Lung (tissue), 12 donors: ENCODE data around the gene DST. TPM values are rescaled to one million over a fixed set of nuclear protein-coding genes. Genes with fewer than 3 reads are reported as not detected.
A peak's percentile ranks its signal among the peaks of the same experiment; 100 is the strongest.

ENCODE experiments used
- ATAC-seq: fragments of 200-7000 bp; cut with Tn5 transposase; one replicate; pipeline ENCODE4 v1.9.1; 2020; ENCODE audit warnings: moderate number of reproducible peaks; ENCODE audit not compliant: insufficient read depth, low FRiP score
- DNase-seq, 3 donors: peaks; one replicate each; pipeline ENCODE4 v3.0.0-alpha.2; 2013 to 2017
- H3K27ac ChIP-seq, 2 donors: one replicate each; pipeline ENCODE4 v1.5.1; 2013; ENCODE audit warnings: mild to moderate bottlenecking in 2 of 2, moderate library complexity in 2 of 2, control low read depth in 1 of 2, inconsistent platforms in 1 of 2, low read depth in 1 of 2, low read length in 1 of 2
- H3K27me3 ChIP-seq, 3 donors: one replicate each; pipeline ENCODE4 v1.5.1; 2013; ENCODE audit warnings: low read length in 2 of 3; ENCODE audit not compliant: control insufficient read depth in 3 of 3, insufficient read depth in 3 of 3
- H3K36me3 ChIP-seq, 4 donors: one replicate each; pipeline ENCODE4 v1.5.1; 2013; ENCODE audit warnings: low read length in 4 of 4, mild to moderate bottlenecking in 1 of 4, moderate library complexity in 1 of 4; ENCODE audit not compliant: control insufficient read depth in 4 of 4, insufficient read depth in 4 of 4
- H3K4me1 ChIP-seq, 5 donors: one replicate each; pipeline ENCODE4 v1.5.1; 2013; ENCODE audit warnings: low read length in 5 of 5, mild to moderate bottlenecking in 2 of 5, moderate library complexity in 1 of 5; ENCODE audit not compliant: control insufficient read depth in 5 of 5, insufficient read depth in 5 of 5
- H3K4me3 ChIP-seq: one replicate; pipeline ENCODE4 v1.5.1; 2013; ENCODE audit warnings: mild to moderate bottlenecking, control low read depth, moderate library complexity
- H3K9ac ChIP-seq, 2 donors: one replicate each; pipeline ENCODE4 v1.5.1; 2013; ENCODE audit warnings: low read length in 2 of 2, control low read depth in 1 of 2; ENCODE audit not compliant: insufficient read depth in 1 of 2
- H3K9me3 ChIP-seq, 4 donors: one replicate each; pipeline ENCODE4 v1.5.1; 2013; ENCODE audit warnings: low read length in 3 of 4, mild to moderate bottlenecking in 1 of 4, moderate library complexity in 1 of 4; ENCODE audit not compliant: control insufficient read depth in 4 of 4, insufficient read depth in 3 of 4
- WGBS, 2 donors: extraction: QIAGEN DNeasy Blood & Tissue Kit; methylation state at CpG; one replicate each; pipeline ENCODE4 v1.1.7; 2013; 5-methylcytosine and 5-hydroxymethylcytosine counted together
- polyA plus RNA-seq, 2 donors: library from polyadenylated mRNA; stranded (reverse); fragments of 200-250 nt; gene quantifications; one replicate each; pipeline ENCODE4 v1.2.1, GENCODE V29; 2013
- total RNA-seq, 2 donors: library from RNA; depleted of rRNA in 1 of 2; stranded (reverse); fragments of >200 nt in 1 of 2; gene quantifications; one replicate each; pipeline ENCODE4 v1.2.1, GENCODE V29; 2014 to 2021
- TF ChIP-seq, protein P1 (sequence below): IDR thresholded peaks from 2 replicates; pipeline ENCODE4 v1.5.1; 2012; ENCODE audit warnings: mild to moderate bottlenecking; ENCODE audit errors: control extremely low read depth, extremely low read depth
- donor health status: control.
- donor health status: control.
- donor health status: Bipolar disorder and iron deficiency.
- donor health status: healthy.
- donor health status: DM: yes; HTN: yes; CAD: no.

The DST gene
- total and polyA plus RNA-seq, 4 donors, result 40.7 to 835 (median 201) TPM

GRCh38 chr6:56518995-56519767 is 123.5 kb downstream of the DST start:
- DNase-seq (no peak), ATAC-seq (no peak)
- Histone ChIP-seq H3K36me3 (peaks cover 4 to 61% (median 14%) of the 10 kb centered on the region in 4 donors), H3K9me3 (no peaks in the 10 kb centered on the region), H3K9ac (no peak overlapping the region), H3K27ac (no peak overlapping the region), H3K4me1 (peaks cover 0 to 18% (median 6%) of the 10 kb centered on the region in 5 donors), H3K4me3 (no peak overlapping the region), H3K27me3 (no peaks in the 10 kb centered on the region)
- WGBS, 2 donors, result 74% methylated on average over 5 of the region's 5 CpGs
- TF ChIP-seq, protein P1, sequence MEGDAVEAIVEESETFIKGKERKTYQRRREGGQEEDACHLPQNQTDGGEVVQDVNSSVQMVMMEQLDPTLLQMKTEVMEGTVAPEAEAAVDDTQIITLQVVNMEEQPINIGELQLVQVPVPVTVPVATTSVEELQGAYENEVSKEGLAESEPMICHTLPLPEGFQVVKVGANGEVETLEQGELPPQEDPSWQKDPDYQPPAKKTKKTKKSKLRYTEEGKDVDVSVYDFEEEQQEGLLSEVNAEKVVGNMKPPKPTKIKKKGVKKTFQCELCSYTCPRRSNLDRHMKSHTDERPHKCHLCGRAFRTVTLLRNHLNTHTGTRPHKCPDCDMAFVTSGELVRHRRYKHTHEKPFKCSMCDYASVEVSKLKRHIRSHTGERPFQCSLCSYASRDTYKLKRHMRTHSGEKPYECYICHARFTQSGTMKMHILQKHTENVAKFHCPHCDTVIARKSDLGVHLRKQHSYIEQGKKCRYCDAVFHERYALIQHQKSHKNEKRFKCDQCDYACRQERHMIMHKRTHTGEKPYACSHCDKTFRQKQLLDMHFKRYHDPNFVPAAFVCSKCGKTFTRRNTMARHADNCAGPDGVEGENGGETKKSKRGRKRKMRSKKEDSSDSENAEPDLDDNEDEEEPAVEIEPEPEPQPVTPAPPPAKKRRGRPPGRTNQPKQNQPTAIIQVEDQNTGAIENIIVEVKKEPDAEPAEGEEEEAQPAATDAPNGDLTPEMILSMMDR, result no peak

DNA sequence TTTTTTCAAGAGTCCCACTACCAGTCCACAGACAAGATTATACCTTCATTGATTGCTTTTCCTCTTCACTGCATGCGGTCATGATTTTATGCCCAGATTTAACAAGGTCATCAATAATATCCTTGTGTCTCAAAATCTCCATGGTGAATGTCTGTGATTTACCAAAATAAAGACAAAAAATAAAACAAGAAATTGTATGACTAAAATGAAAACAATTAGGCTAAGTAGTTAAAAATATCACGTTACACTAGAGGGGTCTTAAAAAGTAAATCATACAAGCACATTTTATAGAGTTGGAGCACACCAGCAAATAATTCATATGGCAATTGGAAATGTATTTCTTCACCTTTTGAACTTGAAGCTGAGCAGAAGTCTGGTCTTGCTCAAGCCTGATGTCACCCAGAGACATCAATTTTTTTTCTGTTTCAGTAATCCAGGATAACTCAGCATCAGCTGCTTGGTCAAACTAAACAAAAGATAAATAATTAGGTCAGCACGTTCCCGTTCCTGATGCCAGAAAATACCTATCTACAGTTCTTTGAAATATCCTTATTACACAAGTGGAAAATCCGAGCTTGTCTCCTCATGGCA is 125.4 kb downstream of the DST start:
- no peak overlapping the region for H3K9ac ChIP-seq
- TF ChIP-seq, protein P1, result no peak
- peaks cover 0 to 18% (median 8%) of the 10 kb centered on the region in 5 donors for H3K4me1 ChIP-seq
- H3K9me3 ChIP-seq, result no peaks in the 10 kb centered on the region
- ATAC-seq, result no peak
- H3K27ac ChIP-seq, result peak overlapping the region in 1 of 2 donors; percentile 9
- H3K36me3 ChIP-seq, result peaks cover 5 to 64% (median 19%) of the 10 kb centered on the region in 4 donors
- no peaks in the 10 kb centered on the region for H3K27me3 ChIP-seq
- H3K4me3 ChIP-seq, result no peak overlapping the region
- no peak for DNase-seq
- 72 to 75% methylated on average over 5 of the region's 5 CpGs for WGBS, 2 donors

DNA sequence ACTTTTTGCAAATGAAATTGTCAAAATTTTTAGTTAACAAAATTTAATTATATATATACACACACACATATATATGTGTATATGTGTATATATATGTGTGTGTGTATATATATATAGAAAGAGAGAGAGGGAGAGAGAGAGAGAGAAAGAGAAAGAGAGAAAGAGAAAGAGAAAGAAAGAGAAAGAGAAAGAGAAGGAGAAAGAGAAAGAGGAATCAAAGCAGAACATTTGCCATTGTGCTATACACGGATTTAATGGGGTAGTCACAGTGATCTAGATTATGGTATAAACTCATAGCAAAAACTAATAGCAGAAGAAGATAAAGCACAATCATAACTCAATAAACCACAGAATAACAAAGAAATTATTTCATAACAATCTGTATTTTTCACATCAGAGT is 126.7 kb downstream of the DST start:
- Histone ChIP-seq H3K27ac (no peak overlapping the region), H3K27me3 (no peaks in the 10 kb centered on the region), H3K4me3 (no peak overlapping the region), H3K36me3 (peaks cover 5 to 66% (median 19%) of the 10 kb centered on the region in 4 donors), H3K4me1 (peaks cover 0 to 22% (median 13%) of the 10 kb centered on the region in 5 donors), H3K9ac (no peak overlapping the region), H3K9me3 (no peaks in the 10 kb centered on the region)
- TF ChIP-seq, protein P1, result no peak
- DNase-seq (no peak), ATAC-seq (no peak)
- 49 to 57% methylated on average over 1 of the region's 1 CpG for WGBS, 2 donors
